HepG2 (cell line): ENCODE data around the gene PSD4. TPM values are rescaled to one million over a fixed set of nuclear protein-coding genes. Genes with fewer than 3 reads are reported as not detected.

Experiments
- ATAC-seq: fragments of 200-7000 bp; cut with Tn5 transposase; 3 replicates; pipeline ENCODE4 v1.9.1; 2020; ENCODE audit warnings: mild to moderate bottlenecking, moderate library complexity
- BruUV-seq: library from RNA; stranded (reverse); fragments of 400-500 nt; replicated peaks from 2 replicates; lab custom pipeline; 2021; lab: Mats Ljungman, UMichigan
- CTCF ChIA-PET: fragments of 300-600 bp; formaldehyde crosslinking; extraction: SDS; loops from one replicate; lab custom pipeline; 2021; ENCODE audit warnings: low total read pairs, inconsistent platforms, low intra/inter-chr PET ratio; lab: Yijun Ruan, JAX
- POLR2A ChIA-PET: fragments of 350-600 bp; sonication (Branson Sonifier 250); formaldehyde crosslinking; loops from one replicate; lab custom pipeline; 2020; ENCODE audit warnings: antibody characterized with exemption, inconsistent platforms; lab: Yijun Ruan, JAX
- DNase-seq: peaks from one replicate; pipeline ENCODE4 v3.0.0-alpha.2; 2015; ENCODE audit warnings: low spot score
- FAIRE-seq: peaks from 3 replicates; lab custom pipeline; 2011; peaks lifted over from hg19 to GRCh38; lab: Jason Lieb, UNC
- H2AFZ ChIP-seq: one replicate; pipeline ENCODE4 v1.6.1; 2011; ENCODE audit warnings: low read length, inconsistent platforms
- H3K27ac ChIP-seq: fragments of 300-600 bp; 3 replicates; pipeline ENCODE4 v1.8.0; 2011; ENCODE audit warnings: mixed run types, mild to moderate bottlenecking, mixed read lengths, low read length, inconsistent platforms; ENCODE audit not compliant: insufficient read depth; ENCODE audit errors: extremely low read length
- H3K27me3 ChIP-seq, 2 experiments: fragments of 200-600 bp in 1 of 2; 2 replicates in 1 of 2; 3 replicates in 1 of 2; pipeline versions ENCODE4 v1.6.0 to v1.8.0; 2011; ENCODE audit warnings: low read length in 2 of 2, mild to moderate bottlenecking in 2 of 2, moderate library complexity in 2 of 2, inconsistent platforms in 1 of 2; ENCODE audit not compliant: insufficient read depth in 2 of 2, control insufficient read depth in 1 of 2
- H3K36me3 ChIP-seq, 2 experiments: fragments of 200-600 bp in 1 of 2; replicated peaks in 1 of 2; 2 replicates in 1 of 2; 3 replicates in 1 of 2; pipeline versions ENCODE4 v1.5.1 to v1.8.0; 2011; ENCODE audit warnings: low read length in 2 of 2, inconsistent platforms in 1 of 2; ENCODE audit not compliant: insufficient read depth in 2 of 2, control insufficient read depth in 1 of 2
- H3K4me1 ChIP-seq: 2 replicates; pipeline ENCODE4 v1.5.1; 2012; ENCODE audit warnings: low read length, inconsistent platforms; ENCODE audit not compliant: insufficient read depth
- H3K4me2 ChIP-seq: 2 replicates; pipeline ENCODE4 v1.6.0; 2011; ENCODE audit warnings: low read depth, low read length, inconsistent platforms
- H3K4me3 ChIP-seq, 3 experiments: fragments of 200-600 bp in 1 of 3; sonication (generic), shearing (Covaris generic) in 1 of 3; replicated peaks in 1 of 3; 2 replicates each; pipeline ENCODE4 v1.5.1; 2011 to 2016; ENCODE audit warnings: low read length in 3 of 3, inconsistent platforms in 2 of 3, low read depth in 2 of 3, mild to moderate bottlenecking in 2 of 3, control low read depth in 1 of 3, mixed read lengths in 1 of 3; ENCODE audit not compliant: insufficient read depth in 1 of 3
- H3K79me2 ChIP-seq: one replicate; pipeline ENCODE4 v1.6.1; 2011; ENCODE audit warnings: low read length, inconsistent platforms; ENCODE audit not compliant: insufficient read depth
- H3K9ac ChIP-seq: 2 replicates; pipeline ENCODE4 v1.6.0; 2011; ENCODE audit warnings: mild to moderate bottlenecking, low read depth, low read length, inconsistent platforms; ENCODE audit not compliant: insufficient read depth
- H3K9me3 ChIP-seq: 2 replicates; pipeline ENCODE4 v1.5.1; 2012; ENCODE audit warnings: mild to moderate bottlenecking, low read length
- H4K20me1 ChIP-seq: 2 replicates; pipeline ENCODE4 v1.6.0; 2011; ENCODE audit warnings: inconsistent platforms, mild to moderate bottlenecking, low read length, moderate library complexity; ENCODE audit not compliant: insufficient read depth
- BCL6 ChIP-seq: IDR thresholded peaks from 2 replicates; pipeline ENCODE4 v1.6.1; 2016; ENCODE audit warnings: missing genetic modification reagents, missing compliant biosample characterization
- EED ChIP-seq: sonication (generic); formaldehyde crosslinking; IDR thresholded peaks from 2 replicates; pipeline ENCODE4 v1.5.0; 2020; ENCODE audit warnings: mild to moderate bottlenecking, missing genetic modification reagents
- ELF1 ChIP-seq: sonication (generic); formaldehyde crosslinking; IDR thresholded peaks from 2 replicates; pipeline ENCODE4 v1.4.0; 2020; ENCODE audit warnings: missing genetic modification reagents
- ETV5 ChIP-seq: IDR thresholded peaks from 2 replicates; pipeline ENCODE4 v1.6.1; 2018; ENCODE audit warnings: missing biosample characterization, missing genetic modification reagents, inconsistent platforms, borderline replicate concordance
- FOXP1 ChIP-seq, 2 experiments: fragments of 450-650 bp in 1 of 2; IDR thresholded peaks; 2 replicates each; pipeline ENCODE4 v1.6.1; 2017 to 2018; ENCODE audit warnings: antibody characterized with exemption in 1 of 2
- FUBP1 ChIP-seq: sonication (generic); formaldehyde crosslinking; IDR thresholded peaks from 2 replicates; pipeline ENCODE4 v1.5.1; 2020; ENCODE audit warnings: missing genetic modification reagents, mild to moderate bottlenecking, borderline replicate concordance
- MTF2 ChIP-seq: sonication (generic); formaldehyde crosslinking; IDR thresholded peaks from 2 replicates; pipeline ENCODE4 v1.5.0; 2020; ENCODE audit warnings: missing genetic modification reagents, borderline replicate concordance
- NONO ChIP-seq, 2 experiments: fragments of 450-650 bp in 1 of 2; sonication (generic) in 1 of 2; formaldehyde crosslinking in 1 of 2; IDR thresholded peaks in 1 of 2; conservative IDR thresholded peaks in 1 of 2; 2 replicates each; pipeline versions ENCODE4 v1.6.1 to v1.8.0; 2017 to 2022; ENCODE audit warnings: mild to moderate bottlenecking in 1 of 2, missing genetic modification reagents in 1 of 2, moderate library complexity in 1 of 2
- SALL1 ChIP-seq: sonication (generic); formaldehyde crosslinking; IDR thresholded peaks from 2 replicates; pipeline ENCODE4 v1.8.0; 2022; ENCODE audit warnings: mild to moderate bottlenecking, missing genetic modification reagents
- STAG1 ChIP-seq: sonication (generic); formaldehyde crosslinking; IDR thresholded peaks from 2 replicates; pipeline ENCODE4 v1.4.0; 2020; ENCODE audit warnings: missing genetic modification reagents
- TAF1 ChIP-seq: sonication (generic); formaldehyde crosslinking; IDR thresholded peaks from 2 replicates; pipeline ENCODE4 v1.4.0; 2020; ENCODE audit warnings: missing genetic modification reagents
- ZBTB7A ChIP-seq: sonication (generic); formaldehyde crosslinking; IDR thresholded peaks from 2 replicates; pipeline ENCODE4 v1.8.0; 2022; ENCODE audit warnings: mild to moderate bottlenecking, missing genetic modification reagents
- ZC3H4 ChIP-seq: sonication (generic); formaldehyde crosslinking; IDR thresholded peaks from 2 replicates; pipeline ENCODE4 v1.4.0; 2020; ENCODE audit warnings: missing genetic modification reagents, borderline replicate concordance
- ZNF432 ChIP-seq: sonication (generic); formaldehyde crosslinking; IDR thresholded peaks from 2 replicates; pipeline ENCODE4 v1.5.0; 2020; ENCODE audit warnings: missing genetic modification reagents, mild to moderate bottlenecking, borderline replicate concordance
- ZNF589 ChIP-seq: sonication (generic); formaldehyde crosslinking; conservative IDR thresholded peaks from 2 replicates; pipeline ENCODE4 v1.8.0; 2022; ENCODE audit warnings: mild to moderate bottlenecking, moderate library complexity, missing genetic modification reagents
- WGBS: methylation state at CpG from one replicate; pipeline ENCODE4 v1.1.6; 2017; ENCODE audit warnings: low lambda C conversion rate; 5-methylcytosine and 5-hydroxymethylcytosine counted together
- in situ Hi-C: cut with HindIII; loops from 2 replicates; pipeline ENCODE4 v1.10.0; 2017; ENCODE audit warnings: low pct_unique_long_range_greater_than_20kb; ENCODE audit not compliant: extremely low pct_ligation_motif_present
- intact Hi-C: fragments of 100-400 bp; cut with micrococcal nuclease; formaldehyde crosslinking; loops from one replicate; pipeline ENCODE4 v1.10.0; 2022; ENCODE audit not compliant: unreplicated experiment
- polyA plus RNA-seq, 8 experiments: library from polyadenylated mRNA; depleted of rRNA in 3 of 8; stranded (reverse) in 7 of 8; unstranded in 1 of 8; fragments of >200 nt; fragmentation: Illumina TruSeq in 4 of 8; extraction: Trizol in 4 of 8; gene quantifications; 2 replicates each; pipeline versions ENCODE4 v1.2.1 to v1.2.3, GENCODE V29; 2011 to 2016; ENCODE audit warnings: low read depth in 4 of 8, missing spikeins in 1 of 8, mixed read lengths in 1 of 8; ENCODE audit not compliant: insufficient read depth in 1 of 8
- total RNA-seq, 5 experiments: library from RNA; depleted of rRNA; stranded (reverse); fragments of >200 nt; fragmentation: Illumina TruSeq; extraction: Trizol; gene quantifications; 2 replicates each; pipeline ENCODE4 v1.2.3, GENCODE V29; 2016; ENCODE audit warnings: low read depth in 1 of 5
- TF ChIP-seq, protein P1 (sequence below): sonication (generic); formaldehyde crosslinking; IDR thresholded peaks from 2 replicates; pipeline ENCODE4 v1.4.0; 2020; ENCODE audit warnings: missing genetic modification reagents
- TF ChIP-seq, protein P2 (sequence below): sonication (generic); formaldehyde crosslinking; IDR thresholded peaks from 2 replicates; pipeline ENCODE4 v1.8.0; 2022; ENCODE audit warnings: missing genetic modification reagents, mild to moderate bottlenecking, moderate library complexity, borderline replicate concordance

PSD4 gene
- total and polyA plus RNA-seq, 2 of the 13 experiments (the other 11 are each of a cell fraction or from before 2014, with no cell fraction given) = 5.8 to 9.4 TPM

GRCh38 chr2:113200236-113200635 is 26.5 kb downstream of the PSD4 start:
- H2AFZ ChIP-seq = no peak overlapping the region
- H3K79me2 ChIP-seq = no peaks in the 10 kb centered on the region
- no peak overlapping the region for H3K27ac ChIP-seq
- H3K9ac ChIP-seq = no peak overlapping the region
- no peak overlapping the region for H3K4me3 ChIP-seq
- intact Hi-C loops (loop anchor here (5.0 kb wide), 1 partner anchor 192 kb away; no protein-coding TSS in a partner anchor), in situ Hi-C loops (loop anchor here (5.0 kb wide), 1 partner anchor 162 kb away; no protein-coding TSS in a partner anchor)
- H4K20me1 ChIP-seq = no peaks in the 10 kb centered on the region
- no peaks in the 10 kb centered on the region; a peak in 1 of 5 replicates for H3K27me3 ChIP-seq
- BruUV-seq = no TSS peak
- ChIA-PET CTCF (interaction anchor here (1.2 to 4.3 kb wide), 3 partner anchors 59 to 120 kb away, joined by 4 to 80 read pairs (median 34); no protein-coding TSS in a partner anchor), POLR2A (interaction anchor here (1.1 to 3.4 kb wide), 3 partner anchors 18 to 120 kb away, joined by 3 to 66 read pairs (median 46); no protein-coding TSS in a partner anchor)
- 83% methylated on average over 4 of the region's 4 CpGs for WGBS
- no peak overlapping the region for H3K4me2 ChIP-seq
- no peaks in the 10 kb centered on the region for H3K9me3 ChIP-seq
- H3K36me3 ChIP-seq = no peaks in the 10 kb centered on the region; a peak in 1 of 5 replicates
- FAIRE-seq = no peak
- peaks cover 61% of the 10 kb centered on the region for H3K4me1 ChIP-seq
- no peak for DNase-seq
- peak; percentile 1; the same call in 1 of the 3 replicates for ATAC-seq
- TF ChIP-seq NONO (IDR thresholded peaks at IDR 0.05) = no peak
- 0 out of 2 replicates have a peak, but pooled peaks have one; percentile 22 for TF ChIP-seq NONO (CRISPR knock-in tag; conservative IDR thresholded peaks at IDR 0.05)
- 0 out of 2 replicates have a peak, but pooled peaks have one; percentile 19 for TF ChIP-seq ZBTB7A (CRISPR knock-in tag)
- no peak for TF ChIP-seq FOXP1 (IDR thresholded peaks at IDR 0.05)
- no peak for TF ChIP-seq FOXP1 (CRISPR knock-in tag; IDR thresholded peaks at IDR 0.05)
- peak; percentile 39; the same call in 1 of the 2 replicates for TF ChIP-seq ZC3H4 (CRISPR knock-in tag)
- TF ChIP-seq ZNF432 (CRISPR knock-in tag) = no peak
- TF ChIP-seq EED (CRISPR knock-in tag) = 0 out of 2 replicates have a peak, but pooled peaks have one; percentile 9
- no peak for TF ChIP-seq TAF1 (CRISPR knock-in tag)
- no peak for TF ChIP-seq BCL6 (CRISPR knock-in tag)
- TF ChIP-seq, protein P1, sequence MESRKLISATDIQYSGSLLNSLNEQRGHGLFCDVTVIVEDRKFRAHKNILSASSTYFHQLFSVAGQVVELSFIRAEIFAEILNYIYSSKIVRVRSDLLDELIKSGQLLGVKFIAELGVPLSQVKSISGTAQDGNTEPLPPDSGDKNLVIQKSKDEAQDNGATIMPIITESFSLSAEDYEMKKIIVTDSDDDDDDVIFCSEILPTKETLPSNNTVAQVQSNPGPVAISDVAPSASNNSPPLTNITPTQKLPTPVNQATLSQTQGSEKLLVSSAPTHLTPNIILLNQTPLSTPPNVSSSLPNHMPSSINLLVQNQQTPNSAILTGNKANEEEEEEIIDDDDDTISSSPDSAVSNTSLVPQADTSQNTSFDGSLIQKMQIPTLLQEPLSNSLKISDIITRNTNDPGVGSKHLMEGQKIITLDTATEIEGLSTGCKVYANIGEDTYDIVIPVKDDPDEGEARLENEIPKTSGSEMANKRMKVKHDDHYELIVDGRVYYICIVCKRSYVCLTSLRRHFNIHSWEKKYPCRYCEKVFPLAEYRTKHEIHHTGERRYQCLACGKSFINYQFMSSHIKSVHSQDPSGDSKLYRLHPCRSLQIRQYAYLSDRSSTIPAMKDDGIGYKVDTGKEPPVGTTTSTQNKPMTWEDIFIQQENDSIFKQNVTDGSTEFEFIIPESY = 0 out of 2 replicates have a peak, but pooled peaks have one; percentile 15
- no peak for TF ChIP-seq MTF2 (CRISPR knock-in tag)
- 0 out of 2 replicates have a peak, but pooled peaks have one; percentile 32 for TF ChIP-seq ZNF589 (CRISPR knock-in tag)
- TF ChIP-seq FUBP1 (CRISPR knock-in tag) = 0 out of 2 replicates have a peak, but pooled peaks have one; percentile 11
- TF ChIP-seq SALL1 (CRISPR knock-in tag) = peak; percentile 16; the same call in 1 of the 2 replicates
- TF ChIP-seq ELF1 (CRISPR knock-in tag) = peak; percentile 51; the same call in 1 of the 2 replicates
- TF ChIP-seq STAG1 (CRISPR knock-in tag) = peak; percentile 54
- TF ChIP-seq, protein P2, sequence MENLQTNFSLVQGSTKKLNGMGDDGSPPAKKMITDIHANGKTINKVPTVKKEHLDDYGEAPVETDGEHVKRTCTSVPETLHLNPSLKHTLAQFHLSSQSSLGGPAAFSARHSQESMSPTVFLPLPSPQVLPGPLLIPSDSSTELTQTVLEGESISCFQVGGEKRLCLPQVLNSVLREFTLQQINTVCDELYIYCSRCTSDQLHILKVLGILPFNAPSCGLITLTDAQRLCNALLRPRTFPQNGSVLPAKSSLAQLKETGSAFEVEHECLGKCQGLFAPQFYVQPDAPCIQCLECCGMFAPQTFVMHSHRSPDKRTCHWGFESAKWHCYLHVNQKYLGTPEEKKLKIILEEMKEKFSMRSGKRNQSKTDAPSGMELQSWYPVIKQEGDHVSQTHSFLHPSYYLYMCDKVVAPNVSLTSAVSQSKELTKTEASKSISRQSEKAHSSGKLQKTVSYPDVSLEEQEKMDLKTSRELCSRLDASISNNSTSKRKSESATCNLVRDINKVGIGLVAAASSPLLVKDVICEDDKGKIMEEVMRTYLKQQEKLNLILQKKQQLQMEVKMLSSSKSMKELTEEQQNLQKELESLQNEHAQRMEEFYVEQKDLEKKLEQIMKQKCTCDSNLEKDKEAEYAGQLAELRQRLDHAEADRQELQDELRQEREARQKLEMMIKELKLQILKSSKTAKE (CRISPR knock-in tag) = peak; percentile 23; the same call in 1 of the 2 replicates
- 0 out of 2 replicates have a peak, but pooled peaks have one; percentile 3 for TF ChIP-seq ETV5 (CRISPR knock-in tag)
